Adipose tissue (tissue), 3 donors: Measurements from ENCODE around the gene GPS1. TPM values are rescaled to one million over a fixed set of nuclear protein-coding genes. Genes with fewer than 3 reads are reported as not detected.
"Not testable (repeated sequence)": the region's sequence is repeated elsewhere in the genome, so short reads cannot be mapped to it uniquely, and the experiment has no call there.

Experiments
- H3K27ac ChIP-seq: one replicate; pipeline ENCODE4 v1.5.1; 2013; ENCODE audit warnings: low read depth, low read length
- WGBS, 3 donors: extraction: QIAGEN DNeasy Blood & Tissue Kit; methylation state at CpG; one replicate each; pipeline ENCODE4 v1.1.7; 2013; 5-methylcytosine and 5-hydroxymethylcytosine counted together
- polyA plus RNA-seq, 3 donors: library from polyadenylated mRNA; stranded (reverse); fragments of 200-250 nt; gene quantifications; one replicate each; pipeline ENCODE4 v1.2.3, GENCODE V29; 2013
- donor health status: healthy with polysubstance abuse.
- donor health status: Bipolar disorder and iron deficiency.
- donor health status: healthy.

GPS1 gene
- polyA plus RNA-seq, 3 donors: 58.9 to 89.2 (median 77.5) TPM

DNA sequence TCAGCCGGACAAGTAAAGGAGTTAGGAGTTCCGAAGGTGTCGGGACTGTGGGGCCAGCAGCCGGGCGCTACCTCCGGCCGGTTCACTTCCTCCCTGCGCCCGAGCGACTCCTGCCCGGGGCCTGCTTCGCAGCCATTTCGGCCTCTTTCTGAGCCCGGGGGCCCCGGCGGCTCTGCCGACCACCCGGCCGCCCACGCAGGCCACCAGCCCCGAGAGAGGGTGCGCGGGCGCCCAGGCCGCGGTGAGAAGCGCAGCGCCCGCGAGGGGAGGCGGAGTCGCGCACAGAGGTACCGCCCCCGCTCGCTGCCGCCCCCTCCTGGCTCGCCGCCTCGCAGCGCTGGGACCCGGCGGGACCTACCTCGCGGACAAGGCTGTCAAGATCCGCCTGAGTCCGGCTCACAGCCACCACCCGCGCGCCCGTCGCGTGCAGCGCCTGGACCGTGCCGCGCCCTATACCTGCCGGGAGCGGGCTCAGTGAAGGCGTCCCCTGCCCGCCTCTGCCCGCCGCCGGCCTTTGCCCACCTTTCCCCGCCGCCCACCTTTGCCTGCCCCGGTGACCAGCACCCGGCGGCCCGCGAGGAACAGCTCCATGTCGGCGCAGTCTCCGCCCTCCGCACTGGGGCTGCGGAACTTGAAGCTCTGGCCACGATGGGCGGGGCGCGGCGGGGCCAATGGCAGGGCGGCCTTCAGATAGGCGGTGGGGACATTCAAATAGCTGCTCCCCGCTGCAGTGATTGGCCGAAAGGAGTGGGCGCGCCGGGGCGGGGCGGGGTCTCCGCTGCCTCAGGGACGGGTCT lies 14.4 kb upstream of the GPS1 start, which contains the start of gene DCXR:
Gene DCXR, minus strand, starts transcription at position 606 of the 797 bp plus-strand sequence. Its CDS starts 15 bp downstream, at position 591.
- H3K27ac ChIP-seq: peak within 1 kb of the TSS; percentile 79
- 0 to 1% (median 0%) methylated on average over 60 to 92 of the region's 92 CpGs for WGBS, 3 donors

DNA sequence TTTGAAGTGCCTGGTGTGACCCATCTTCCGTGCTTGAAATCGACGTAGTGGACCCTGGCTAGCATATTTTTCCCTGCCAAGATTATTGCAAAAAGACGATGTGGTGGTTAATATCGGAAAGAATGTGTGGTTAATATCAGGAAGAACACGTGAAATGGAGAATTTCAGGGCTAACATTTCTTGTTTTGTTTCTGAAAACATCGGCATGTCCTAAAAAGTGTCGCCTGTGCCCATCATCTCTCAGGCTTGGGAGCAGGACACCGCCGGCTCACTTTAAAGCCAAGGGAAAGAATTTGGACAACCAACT lies 13.9 kb upstream of the GPS1 start:
- H3K27ac ChIP-seq: no peak overlapping the region
- WGBS, 3 donors: 4 to 6% (median 6%) methylated on average over 10 of the region's 10 CpGs

DNA sequence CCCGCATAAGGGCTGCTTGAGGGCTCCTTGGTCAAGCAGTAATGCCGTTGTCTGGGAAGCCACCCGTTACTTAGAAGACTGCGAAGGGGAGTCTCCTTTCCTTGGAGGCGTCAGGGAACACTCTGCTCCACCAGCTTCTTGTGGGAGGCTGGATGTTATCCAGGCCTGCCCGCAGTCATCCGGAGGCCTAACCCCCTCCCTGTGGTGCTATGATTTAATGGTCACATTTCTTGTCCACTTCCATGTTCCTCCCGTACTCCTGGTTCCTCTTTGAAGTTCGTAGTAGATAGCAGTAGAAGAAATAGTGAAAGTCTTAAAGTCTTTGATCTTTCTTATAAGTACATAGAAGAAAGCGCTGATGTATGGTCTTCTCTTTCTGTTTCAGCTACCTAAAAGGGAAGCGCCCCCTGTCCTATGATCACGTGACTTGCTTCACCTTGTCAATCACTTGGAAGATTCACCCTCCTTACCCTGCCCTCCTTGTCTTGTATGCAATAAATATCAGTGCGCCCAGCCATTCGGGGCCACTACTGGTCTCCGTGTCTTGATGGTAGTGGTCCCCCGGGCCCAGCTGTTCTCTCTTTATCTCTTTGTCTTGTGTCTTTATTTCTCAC lies 12.8 kb upstream of the GPS1 start:
- H3K27ac ChIP-seq: not testable (repeated sequence)
- 73 to 90% (median 73%) methylated on average over 16 of the region's 16 CpGs for WGBS, 3 donors

DNA sequence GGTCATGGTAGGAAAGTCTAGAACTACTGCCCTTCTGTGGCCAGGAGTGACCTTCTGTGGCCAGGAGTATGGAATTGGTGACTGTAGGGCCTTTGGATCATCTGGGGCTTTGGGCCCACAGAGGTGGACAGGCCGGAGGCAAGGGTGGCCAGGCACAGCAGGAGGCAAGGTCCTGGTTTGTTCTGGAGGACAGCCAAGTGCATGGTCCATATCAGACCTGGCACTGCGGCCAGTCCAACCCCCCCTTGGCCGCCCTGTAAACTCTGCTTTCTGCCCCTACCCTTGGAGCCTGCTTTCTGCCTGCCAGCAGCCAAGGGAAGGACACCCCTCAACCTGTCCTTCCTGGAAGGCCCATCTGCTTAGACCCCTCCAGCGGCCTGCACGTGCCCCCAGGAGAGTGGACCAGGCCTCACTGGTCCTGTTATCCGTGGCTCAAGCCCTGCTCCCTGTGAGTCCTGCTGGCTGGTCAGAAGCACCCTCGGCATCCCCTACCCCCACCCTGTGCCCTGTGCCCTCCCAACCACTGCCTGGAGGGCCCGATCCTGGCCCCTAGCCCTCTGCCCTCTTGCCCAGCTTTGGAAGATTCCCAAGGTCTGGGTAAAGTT lies 11.9 kb upstream of the GPS1 start:
- 73 to 96% (median 96%) methylated on average over 8 of the region's 8 CpGs for WGBS, 3 donors
- no peak overlapping the region for H3K27ac ChIP-seq

DNA sequence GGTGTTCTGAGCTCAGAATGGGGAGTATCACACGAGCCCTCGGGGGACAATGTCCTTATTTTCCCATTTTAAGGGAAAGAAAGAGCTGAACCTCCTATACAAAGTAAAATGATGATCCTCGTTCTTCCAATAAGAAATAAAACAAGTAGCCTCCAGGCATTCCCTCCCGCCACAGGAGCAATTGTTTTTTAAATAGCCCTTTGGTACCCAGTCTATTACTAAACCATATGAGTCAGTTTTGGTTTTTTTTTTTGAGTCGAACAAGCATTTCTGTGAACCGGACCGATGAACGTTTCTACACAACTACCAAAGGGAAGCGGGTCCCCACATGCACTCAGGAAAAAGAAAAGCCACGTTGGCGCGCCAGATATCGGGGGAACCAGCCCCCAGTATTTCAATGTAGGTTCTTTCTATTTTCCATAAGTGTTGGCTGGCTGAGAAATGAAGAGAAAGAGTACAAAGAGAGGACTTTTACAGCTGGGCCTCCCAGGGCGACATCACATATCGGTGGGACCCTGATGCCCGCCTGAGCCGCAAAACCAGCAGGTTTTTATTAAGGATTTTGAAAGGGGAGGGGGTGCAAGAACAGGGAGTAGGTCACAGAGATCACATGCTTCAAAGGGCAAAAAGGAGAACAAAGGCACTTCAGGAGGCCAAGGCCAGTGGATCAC lies 10.4 kb upstream of the GPS1 start:
- WGBS, 3 donors: 79 to 89% (median 83%) methylated on average over 17 of the region's 17 CpGs
- no peak overlapping the region for H3K27ac ChIP-seq

DNA sequence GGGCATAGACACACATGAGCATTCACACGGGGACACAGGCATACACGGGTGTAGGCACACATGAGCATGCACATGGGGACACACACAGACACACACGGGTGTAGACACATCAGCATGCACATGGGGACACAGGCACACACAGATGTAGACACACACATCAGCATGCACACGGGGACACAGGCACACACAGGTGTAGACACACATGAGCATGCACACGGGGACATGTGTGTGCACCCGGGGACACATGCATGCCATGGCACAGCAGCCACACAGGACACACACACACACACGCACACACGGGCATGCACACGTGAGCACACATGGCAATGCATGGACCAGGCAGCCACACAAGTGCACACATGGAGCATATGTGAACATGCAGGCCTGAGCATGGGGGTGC lies 9.0 kb upstream of the GPS1 start:
- no peak overlapping the region for H3K27ac ChIP-seq
- WGBS, 3 donors: 85 to 91% (median 88%) methylated on average over 9 of the region's 9 CpGs

DNA sequence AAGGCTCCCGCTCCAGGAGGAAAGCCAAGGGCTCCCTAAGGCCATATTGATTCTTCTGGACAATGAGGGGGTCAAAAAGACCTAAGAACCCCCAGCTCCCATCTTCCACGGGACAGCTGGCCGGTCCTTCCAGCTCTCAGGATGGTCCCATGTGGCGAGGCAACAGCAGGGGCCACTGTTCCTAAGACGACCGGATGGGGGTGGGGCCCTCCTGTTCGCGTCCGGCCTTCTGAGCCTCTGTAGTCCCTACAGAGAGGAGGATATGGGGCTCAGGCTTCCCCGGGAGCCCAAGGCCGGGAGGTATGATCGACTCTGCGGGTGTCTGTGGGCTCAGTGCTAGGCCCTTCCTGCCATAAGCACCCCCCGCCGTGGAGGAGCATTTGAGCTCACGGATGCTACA lies 8.2 kb upstream of the GPS1 start:
- 74 to 76% (median 75%) methylated on average over 16 of the region's 16 CpGs for WGBS, 3 donors
- H3K27ac ChIP-seq: no peak overlapping the region

DNA sequence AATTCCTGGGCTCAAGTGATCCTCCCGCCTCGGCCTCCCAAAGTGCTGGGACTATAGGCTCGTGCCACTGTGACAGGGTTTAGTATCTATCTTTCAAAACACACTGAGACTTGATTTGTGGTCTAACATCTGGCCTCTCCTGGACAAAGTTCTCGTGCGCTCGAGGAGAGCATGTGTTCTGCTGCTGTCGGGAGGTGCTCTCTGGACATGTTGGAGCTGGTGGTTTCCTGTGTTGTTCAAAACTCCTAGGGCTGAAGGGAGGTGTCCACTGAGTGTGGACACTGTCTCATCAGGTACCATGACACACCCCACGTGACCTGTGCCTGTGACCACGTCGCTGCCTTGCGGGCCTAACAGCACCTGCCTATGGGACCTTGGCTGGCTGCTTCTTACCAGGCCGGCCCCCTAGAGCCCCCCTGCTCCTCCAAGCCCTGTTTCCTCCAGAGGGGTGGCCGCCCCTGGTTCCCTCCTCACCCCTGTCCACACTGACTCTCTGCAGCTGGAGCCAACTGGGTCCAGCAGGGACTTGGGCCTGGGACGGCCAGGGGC lies 5.7 kb upstream of the GPS1 start:
- WGBS, 3 donors: 75 to 80% (median 75%) methylated on average over 14 of the region's 14 CpGs
- H3K27ac ChIP-seq: no peak overlapping the region

DNA sequence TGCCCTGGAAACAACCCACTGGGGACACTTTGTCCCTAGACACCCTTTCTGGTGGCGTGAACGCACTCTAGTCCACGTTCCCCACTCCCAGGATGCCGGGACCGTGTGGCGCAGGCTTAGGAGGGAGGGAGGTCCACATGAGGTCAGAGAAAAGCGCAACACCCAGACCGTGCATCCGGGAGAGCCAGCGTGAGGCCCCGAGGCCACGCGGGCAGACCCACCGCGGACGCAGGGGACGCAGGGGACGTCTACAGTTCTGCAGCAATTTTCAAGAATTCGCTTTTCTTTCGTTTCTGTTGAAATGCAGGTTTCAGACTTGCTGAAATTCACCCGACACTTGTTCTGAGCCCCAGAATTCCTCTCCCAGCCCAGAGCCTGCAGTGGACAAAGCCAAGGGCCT lies 4.8 kb upstream of the GPS1 start:
- no peak overlapping the region for H3K27ac ChIP-seq
- 88% methylated on average over 21 of the region's 21 CpGs for WGBS, 3 donors

DNA sequence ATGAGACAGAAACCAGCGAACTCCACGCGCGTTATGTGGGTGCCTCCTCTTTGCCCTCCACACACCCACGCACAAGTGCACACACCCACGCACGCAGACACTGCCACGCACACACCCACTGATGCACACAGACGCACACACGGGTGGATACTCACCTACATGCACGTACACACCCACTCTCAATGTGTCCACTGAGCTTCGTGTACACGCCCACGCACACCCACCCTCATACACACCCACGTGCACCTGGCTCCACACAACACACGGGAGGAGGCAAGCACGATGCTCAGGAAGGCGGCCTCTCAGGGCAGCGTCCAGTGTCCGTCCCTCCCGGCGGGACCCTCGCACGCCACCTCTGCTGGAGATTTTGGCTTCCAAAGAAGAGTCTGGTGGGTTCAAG lies 4.3 kb upstream of the GPS1 start:
- no peak overlapping the region for H3K27ac ChIP-seq
- 87 to 90% (median 88%) methylated on average over 24 of the region's 24 CpGs for WGBS, 3 donors

DNA sequence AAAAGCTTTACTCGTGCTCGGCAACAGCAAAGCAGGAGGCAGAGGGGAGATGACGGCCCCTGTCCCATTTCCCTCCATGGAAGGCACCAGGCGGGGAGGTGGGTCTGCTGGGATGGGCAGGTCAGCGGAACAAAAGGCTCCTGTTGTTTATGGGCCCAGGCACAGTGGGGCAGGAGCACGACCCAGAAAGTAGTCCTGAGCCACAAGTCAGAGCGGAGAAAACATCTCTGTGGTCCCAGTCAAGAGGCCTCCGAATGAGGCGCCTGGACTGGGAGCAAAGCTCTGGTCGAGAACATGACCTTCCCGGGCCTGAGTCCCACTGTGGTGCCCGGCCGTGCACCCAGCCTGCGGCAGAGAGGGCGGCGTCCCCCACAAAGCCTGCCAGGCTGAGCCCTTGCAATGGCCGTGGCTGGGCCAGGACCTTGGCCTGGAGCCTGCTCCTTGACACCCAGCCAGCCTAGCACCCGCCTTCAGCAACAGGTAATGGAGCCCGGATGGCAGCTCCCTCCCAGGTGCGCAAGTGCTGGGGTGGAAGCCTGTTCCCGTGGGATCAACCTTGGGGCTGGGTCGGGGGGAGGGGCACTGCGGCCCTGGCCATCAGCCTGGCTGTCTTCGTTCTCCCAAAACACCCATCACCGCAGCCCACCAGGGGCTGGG lies 3.7 kb upstream of the GPS1 start:
- 87 to 91% (median 89%) methylated on average over 24 to 25 of the region's 25 CpGs for WGBS, 3 donors
- no peak overlapping the region for H3K27ac ChIP-seq

DNA sequence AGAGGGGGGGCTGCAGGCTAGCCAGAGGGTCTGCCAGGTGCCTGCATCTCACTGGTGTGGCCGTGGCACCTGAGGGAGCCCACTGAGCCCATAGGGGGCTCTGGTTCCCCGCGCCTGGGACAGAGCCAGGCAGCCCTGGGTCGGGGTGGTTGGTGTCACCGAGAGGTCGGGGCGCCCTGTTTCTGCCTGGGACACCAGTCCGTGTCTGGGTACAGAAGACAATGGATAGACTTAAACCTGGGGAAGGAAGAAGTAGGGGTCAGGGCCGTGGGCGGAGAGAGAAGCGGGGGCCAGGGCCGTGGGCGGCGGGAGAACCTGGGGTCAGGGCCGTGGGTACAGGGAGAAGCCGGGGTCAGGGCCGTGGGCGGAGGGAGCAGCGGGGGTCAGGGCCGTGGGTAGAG lies 3.1 kb upstream of the GPS1 start:
- 89 to 96% (median 91%) methylated on average over 15 to 20 of the region's 20 CpGs for whole genome bisulfite sequencing, 3 donors
- H3K27ac ChIP-seq: no peak overlapping the region

DNA sequence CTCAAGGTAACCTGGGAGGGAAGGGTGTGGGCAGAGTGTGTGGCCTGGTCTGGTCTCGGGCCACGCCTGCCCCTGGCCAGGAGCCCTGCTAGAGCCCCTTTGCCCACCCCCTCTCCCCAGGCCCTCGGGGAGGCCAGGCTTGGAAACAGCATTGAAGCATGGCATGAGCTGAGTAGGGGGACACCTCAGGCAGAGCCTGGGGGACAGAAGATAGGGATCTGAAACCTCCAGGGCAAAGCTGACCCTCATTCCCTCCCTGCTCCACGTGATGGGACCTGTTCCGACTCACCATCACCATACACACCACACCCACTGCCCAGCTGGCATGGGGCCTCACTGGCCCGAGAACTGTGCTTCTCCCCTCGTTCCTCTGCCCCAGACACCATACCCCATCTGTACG lies 2.6 kb upstream of the GPS1 start:
- H3K27ac ChIP-seq: no peak overlapping the region
- WGBS, 3 donors: 87 to 95% (median 90%) methylated on average over 7 to 8 of the region's 8 CpGs

DNA sequence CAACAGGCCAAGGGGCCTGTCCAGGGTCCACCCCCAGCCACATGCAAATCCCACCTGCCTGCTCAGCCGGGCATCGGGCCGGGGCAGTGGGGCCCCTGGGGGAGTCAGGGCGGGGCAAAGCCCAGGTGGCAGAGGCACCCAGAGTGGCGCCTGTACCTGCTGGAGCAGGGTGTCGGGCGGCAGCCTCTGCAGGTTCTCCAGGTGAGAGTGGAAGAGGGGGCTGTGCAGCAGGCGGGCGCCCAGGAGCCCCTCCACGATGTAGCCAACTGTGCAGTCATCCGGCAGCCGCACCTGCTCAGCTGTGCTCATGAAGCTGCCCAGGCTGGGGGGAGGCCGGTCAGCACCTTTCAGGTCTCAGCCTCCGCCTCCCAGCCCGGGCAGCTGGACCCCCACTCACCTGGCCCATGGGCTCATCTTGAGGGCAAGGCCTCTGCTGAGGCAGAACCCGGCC lies 2.2 kb upstream of the GPS1 start:
- WGBS, 3 donors: 93 to 95% (median 95%) methylated on average over 13 to 16 of the region's 16 CpGs
- H3K27ac ChIP-seq: no peak overlapping the region

DNA sequence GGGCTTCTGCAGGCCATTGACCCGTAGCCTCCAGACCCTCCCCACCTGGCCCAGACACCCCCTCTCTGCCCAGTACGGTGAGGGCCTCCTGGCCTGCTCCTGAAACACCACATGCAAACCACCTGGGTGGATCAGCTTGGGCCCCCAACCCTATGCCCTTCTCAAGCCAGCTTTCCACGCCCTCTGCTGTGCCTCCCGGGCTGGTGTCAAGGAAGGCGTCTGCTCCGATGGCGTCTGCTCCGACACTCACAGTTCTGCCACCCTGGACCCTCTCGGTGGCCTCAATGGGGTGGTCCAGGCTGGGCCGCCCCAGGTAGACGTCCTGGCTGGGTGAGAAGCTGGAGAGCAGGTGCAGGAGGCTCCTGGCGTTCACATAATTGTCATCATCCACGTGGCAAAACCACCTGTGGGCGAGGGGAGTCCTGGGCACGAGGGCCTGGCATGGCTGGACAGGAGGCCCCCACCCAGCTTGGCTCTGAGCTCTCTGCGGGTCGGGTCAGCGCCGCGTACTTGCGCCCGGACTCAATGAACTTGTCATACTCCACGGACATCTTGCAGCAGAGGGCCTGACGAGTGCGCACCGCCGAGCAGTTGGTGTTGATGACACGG lies 1.4 kb upstream of the GPS1 start:
- H3K27ac ChIP-seq: no peak overlapping the region

DNA sequence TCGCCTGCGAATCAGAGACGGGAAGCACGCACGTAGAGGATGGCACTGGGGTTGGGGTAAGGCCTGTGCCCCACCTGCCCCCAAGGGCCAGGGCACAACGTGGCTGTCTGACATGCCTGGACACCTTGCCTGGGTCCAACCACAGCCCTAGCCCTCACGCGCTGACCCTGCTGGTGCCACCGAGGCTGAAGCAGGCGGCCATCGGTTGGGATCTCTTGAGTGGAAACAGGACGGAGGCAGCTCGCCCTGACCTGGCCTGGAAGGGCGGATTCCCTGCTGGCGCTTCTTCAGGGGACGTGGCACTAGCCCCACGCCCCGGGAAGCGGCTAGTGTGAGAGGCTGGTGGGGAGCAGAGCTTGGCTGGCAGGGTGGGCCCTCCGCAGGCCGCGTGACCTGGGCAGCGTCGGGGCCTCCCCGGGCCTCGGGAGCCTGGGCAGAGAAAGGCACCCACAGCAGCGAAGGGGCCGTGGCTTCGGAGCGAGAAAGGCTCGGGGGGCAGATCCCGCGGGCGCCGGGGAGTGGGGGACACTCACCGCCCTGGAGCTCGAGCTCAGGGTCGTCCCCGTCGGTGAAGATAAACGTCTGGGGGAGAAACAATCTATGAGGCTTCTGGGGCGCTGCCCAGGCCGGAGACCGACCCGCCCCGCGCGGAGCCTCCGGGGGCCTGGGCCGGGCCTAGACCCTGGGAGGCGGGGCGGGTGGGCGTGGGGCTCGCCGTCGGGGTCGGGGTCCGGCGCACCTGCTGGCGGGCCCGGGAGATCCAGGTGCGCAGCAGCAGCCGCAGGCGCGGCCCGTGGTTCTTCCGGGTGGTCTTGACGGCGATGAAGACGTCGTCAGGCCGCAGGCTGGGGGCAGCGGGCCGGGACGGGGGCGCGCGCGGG lies 697 bp upstream of the GPS1 start:
- WGBS, 3 donors: 15 to 22% (median 15%) methylated on average over 42 to 79 of the region's 79 CpGs
- H3K27ac ChIP-seq: no peak overlapping the region

More for the DNA sequence above, 1.4 kb upstream of the GPS1 start:
- 81 to 91% (median 87%) methylated on average over 28 of the region's 28 CpGs for WGBS, 3 donors

DNA sequence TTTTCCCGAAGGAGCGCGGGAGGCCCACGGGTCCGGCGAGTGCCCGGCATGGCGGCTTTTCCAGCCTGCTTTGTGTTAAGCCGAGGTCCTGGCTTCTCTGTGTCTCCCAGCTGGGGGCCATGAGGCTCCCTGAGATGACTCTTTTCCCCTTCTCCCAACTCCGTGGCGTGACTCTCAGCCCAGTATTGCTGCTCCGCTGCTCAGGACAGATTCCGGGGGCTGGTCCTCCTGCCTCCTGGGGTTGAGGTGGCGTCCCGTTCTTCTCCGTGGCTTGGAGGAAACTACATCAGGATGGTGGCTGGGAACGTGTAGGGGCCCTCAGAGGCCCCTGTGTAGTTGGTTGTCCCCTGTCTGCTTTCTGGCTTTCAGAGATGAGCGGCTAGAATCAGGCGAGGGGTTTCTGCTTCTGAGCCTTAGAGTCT lies 951 bp downstream of the GPS1 start:
- 14 to 30% (median 28%) methylated on average over 19 of the region's 19 CpGs for WGBS, 3 donors

More for the DNA sequence above, 951 bp downstream of the GPS1 start:
- H3K27ac ChIP-seq: no peak overlapping the region
